Measurements from ENCODE around the gene ZNF784.

Gene ZNF784

GRCh38 chr19:55614711-55615542 lies 9.4 kb downstream of the ZNF784 start:
- no peak for TF ChIP-seq GATA2 (IDR thresholded peaks at IDR 0.05; ENCODE audit: low read depth, low read length)
- TF ChIP-seq GATA3 (IDR thresholded peaks at IDR 0.05; ENCODE audit: low read depth, low read length): no peak

- no peak for TF ChIP-seq GATA3 (IDR thresholded peaks at IDR 0.05; ENCODE audit: low read depth, low read length)
- TF ChIP-seq GATA2 (IDR thresholded peaks at IDR 0.05; ENCODE audit: low read depth, low read length): no peak
Observed at GRCh38 chr19:55613930-55614710, 10.2 kb downstream of the ZNF784 start.

GRCh38 chr19:55613396-55613795 lies 11.0 kb downstream of the ZNF784 start:
- TF ChIP-seq GATA2 (IDR thresholded peaks at IDR 0.05; ENCODE audit: low read depth, low read length): no peak
- TF ChIP-seq GATA3 (IDR thresholded peaks at IDR 0.05; ENCODE audit: low read depth, low read length): no peak

GRCh38 chr19:55611983-55612645 lies 12.3 kb downstream of the ZNF784 start:
- TF ChIP-seq GATA2 (IDR thresholded peaks at IDR 0.05; ENCODE audit: low read depth, low read length): no peak
- no peak for TF ChIP-seq GATA3 (IDR thresholded peaks at IDR 0.05; ENCODE audit: low read depth, low read length)

GRCh38 chr19:55611300-55611982 lies 12.9 kb downstream of the ZNF784 start:
- TF ChIP-seq GATA2 (IDR thresholded peaks at IDR 0.05; ENCODE audit: low read depth, low read length): no peak
- no peak for TF ChIP-seq GATA3 (IDR thresholded peaks at IDR 0.05; ENCODE audit: low read depth, low read length)

- TF ChIP-seq GATA2 (IDR thresholded peaks at IDR 0.05; ENCODE audit: low read depth, low read length) (no peak), GATA3 (IDR thresholded peaks at IDR 0.05; ENCODE audit: low read depth, low read length) (no peak)
Observed at GRCh38 chr19:55609326-55609725, 15.0 kb downstream of the ZNF784 start.

GRCh38 chr19:55606817-55607216 lies 17.5 kb downstream of the ZNF784 start:
- TF ChIP-seq GATA3 (IDR thresholded peaks at IDR 0.05; ENCODE audit: low read depth, low read length): no peak
- TF ChIP-seq GATA2 (IDR thresholded peaks at IDR 0.05; ENCODE audit: low read depth, low read length): no peak

- TF ChIP-seq GATA2 (IDR thresholded peaks at IDR 0.05; ENCODE audit: low read depth, low read length): no peak
- TF ChIP-seq GATA3 (IDR thresholded peaks at IDR 0.05; ENCODE audit: low read depth, low read length): no peak
Observed at GRCh38 chr19:55606471-55606787, 17.9 kb downstream of the ZNF784 start.

- no peak for TF ChIP-seq GATA2 (IDR thresholded peaks at IDR 0.05; ENCODE audit: low read depth, low read length)
- TF ChIP-seq GATA3 (IDR thresholded peaks at IDR 0.05; ENCODE audit: low read depth, low read length): no peak
Observed at GRCh38 chr19:55605637-55606470, 18.5 kb downstream of the ZNF784 start, which contains the start of gene ZNF865. Gene ZNF865, plus strand, starts transcription at chr19:55605647. Its CDS starts 7,972 bp downstream, at chr19:55613619.

- TF ChIP-seq GATA2 (IDR thresholded peaks at IDR 0.05; ENCODE audit: low read depth, low read length) (no peak), GATA3 (IDR thresholded peaks at IDR 0.05; ENCODE audit: low read depth, low read length) (no peak)
Observed at GRCh38 chr19:55605207-55605636, 19.1 kb downstream of the ZNF784 start.

- TF ChIP-seq GATA3 (IDR thresholded peaks at IDR 0.05; ENCODE audit: low read depth, low read length) (no peak), GATA2 (IDR thresholded peaks at IDR 0.05; ENCODE audit: low read depth, low read length) (no peak)
Observed at GRCh38 chr19:55603581-55604292, 20.6 kb downstream of the ZNF784 start.

- TF ChIP-seq GATA3 (IDR thresholded peaks at IDR 0.05; ENCODE audit: low read depth, low read length) (no peak), GATA2 (IDR thresholded peaks at IDR 0.05; ENCODE audit: low read depth, low read length) (no peak)
Observed at GRCh38 chr19:55603115-55603514, 21.3 kb downstream of the ZNF784 start.

Data from SH-SY5Y (cell line).